ENCODE results near the gene PDGFA.

Gene PDGFA

GRCh38 chr7:494259-494687, 25.4 kb downstream of the PDGFA start:
- peak; percentile 91 for DNase-seq (ENCODE audit: low spot score)
- TF ChIP-seq CTCF (IDR thresholded peaks at IDR 0.05; ENCODE audit: borderline replicate concordance, control extremely low read depth, extremely low read depth, insufficient read depth, missing control alignments), result no peak
- in situ Hi-C loops (cut with MboI; ENCODE audit: low sequenced_read_pairs, unreplicated experiment), result no loop called here

DNA sequence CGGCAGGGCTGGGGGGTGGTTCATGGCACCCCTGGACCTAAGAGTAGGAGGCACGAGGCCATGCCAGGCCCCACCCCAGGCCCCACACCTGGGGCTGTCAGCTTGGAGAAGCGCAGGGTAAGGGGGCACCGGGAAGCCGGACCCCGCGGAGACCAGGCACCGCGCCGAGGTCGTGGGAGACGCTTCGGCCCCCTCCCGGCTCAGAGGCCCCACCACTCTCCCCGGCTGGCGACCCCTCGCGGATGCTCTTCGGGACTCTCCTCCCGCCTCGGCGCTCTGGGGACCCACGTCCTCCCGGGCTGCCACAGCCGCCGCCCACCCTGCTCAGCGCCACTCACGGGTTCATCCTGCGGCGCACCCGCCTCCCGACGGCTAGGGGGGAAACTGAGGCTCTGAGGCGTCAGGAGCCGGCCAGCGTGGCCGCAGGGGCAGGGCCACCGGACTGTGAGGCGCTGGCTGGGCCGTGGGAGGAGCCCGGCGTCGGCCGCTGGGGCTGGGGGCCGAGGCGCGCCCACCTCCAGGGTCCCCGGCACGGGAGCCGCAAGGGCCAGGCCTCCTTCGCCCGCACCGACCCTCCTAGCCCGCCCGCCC, 25.9 kb downstream of the PDGFA start:
- TF ChIP-seq CTCF (IDR thresholded peaks at IDR 0.05; ENCODE audit: borderline replicate concordance, control extremely low read depth, extremely low read depth, insufficient read depth, missing control alignments), result no peak
- no peak for DNase-seq (ENCODE audit: low spot score)
- in situ Hi-C loops (cut with MboI; ENCODE audit: low sequenced_read_pairs, unreplicated experiment), result no loop called here

DNA sequence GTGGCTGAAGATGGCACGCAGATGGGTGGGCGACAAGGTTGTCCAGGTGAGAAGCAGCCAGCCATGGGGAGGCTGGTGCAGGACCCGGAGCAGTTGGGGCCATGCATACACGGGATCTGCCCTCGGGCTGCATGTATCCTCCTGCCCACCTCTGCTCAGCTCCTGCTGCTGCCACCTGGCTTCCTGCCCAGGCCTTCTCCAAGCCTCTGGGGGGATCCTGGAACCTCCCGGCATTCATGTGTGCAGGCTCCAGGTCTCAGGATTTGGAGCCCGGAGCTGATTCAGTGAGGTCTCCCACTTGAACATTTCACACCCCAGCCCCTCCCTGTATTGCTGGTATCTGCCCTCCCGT, 27.0 kb downstream of the PDGFA start:
- in situ Hi-C loops (cut with MboI; ENCODE audit: low sequenced_read_pairs, unreplicated experiment), result no loop called here
- no peak for TF ChIP-seq CTCF (IDR thresholded peaks at IDR 0.05; ENCODE audit: borderline replicate concordance, control extremely low read depth, extremely low read depth, insufficient read depth, missing control alignments)
- no peak for DNase-seq (ENCODE audit: low spot score)

DNA sequence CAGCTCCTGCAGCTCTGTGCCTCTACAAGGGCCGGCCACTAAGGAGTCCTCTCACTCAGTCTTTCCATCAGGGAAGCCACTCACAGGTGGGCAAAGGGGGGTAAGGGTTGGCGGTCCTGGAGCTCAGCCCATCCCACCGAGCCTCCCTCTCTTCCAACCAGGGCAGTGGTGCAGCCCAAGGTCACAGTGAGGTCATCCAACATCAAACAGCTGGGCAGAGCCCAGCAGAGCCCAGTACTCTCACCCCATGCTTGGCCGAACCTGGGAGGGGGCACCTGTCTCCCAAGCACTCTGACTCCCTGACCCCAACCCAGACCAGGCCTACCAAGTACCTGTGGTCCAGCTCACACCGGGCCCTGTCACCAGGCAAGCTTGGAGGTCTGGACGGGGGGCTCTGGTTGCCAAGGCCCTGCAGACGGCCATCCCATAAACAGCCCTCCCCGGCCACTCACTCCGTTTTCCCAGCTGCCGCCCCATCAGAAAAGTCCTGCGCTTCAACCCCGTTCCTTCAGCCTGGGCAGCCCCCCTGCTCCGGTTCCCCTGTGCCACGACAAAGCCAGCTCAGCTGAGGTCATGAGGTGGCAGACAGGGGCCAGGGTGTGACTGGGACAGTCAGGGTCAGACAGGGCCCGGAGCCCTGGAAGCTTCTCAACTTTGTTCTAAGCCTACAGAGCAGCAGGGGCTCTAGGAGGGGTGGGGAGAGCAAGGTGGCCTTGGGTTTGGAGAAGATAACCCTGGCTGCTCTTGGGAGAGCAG, 27.5 kb downstream of the PDGFA start:
- in situ Hi-C loops (cut with MboI; ENCODE audit: low sequenced_read_pairs, unreplicated experiment), result no loop called here
- no peak for DNase-seq (ENCODE audit: low spot score)
- no peak for TF ChIP-seq CTCF (IDR thresholded peaks at IDR 0.05; ENCODE audit: borderline replicate concordance, control extremely low read depth, extremely low read depth, insufficient read depth, missing control alignments)

DNA sequence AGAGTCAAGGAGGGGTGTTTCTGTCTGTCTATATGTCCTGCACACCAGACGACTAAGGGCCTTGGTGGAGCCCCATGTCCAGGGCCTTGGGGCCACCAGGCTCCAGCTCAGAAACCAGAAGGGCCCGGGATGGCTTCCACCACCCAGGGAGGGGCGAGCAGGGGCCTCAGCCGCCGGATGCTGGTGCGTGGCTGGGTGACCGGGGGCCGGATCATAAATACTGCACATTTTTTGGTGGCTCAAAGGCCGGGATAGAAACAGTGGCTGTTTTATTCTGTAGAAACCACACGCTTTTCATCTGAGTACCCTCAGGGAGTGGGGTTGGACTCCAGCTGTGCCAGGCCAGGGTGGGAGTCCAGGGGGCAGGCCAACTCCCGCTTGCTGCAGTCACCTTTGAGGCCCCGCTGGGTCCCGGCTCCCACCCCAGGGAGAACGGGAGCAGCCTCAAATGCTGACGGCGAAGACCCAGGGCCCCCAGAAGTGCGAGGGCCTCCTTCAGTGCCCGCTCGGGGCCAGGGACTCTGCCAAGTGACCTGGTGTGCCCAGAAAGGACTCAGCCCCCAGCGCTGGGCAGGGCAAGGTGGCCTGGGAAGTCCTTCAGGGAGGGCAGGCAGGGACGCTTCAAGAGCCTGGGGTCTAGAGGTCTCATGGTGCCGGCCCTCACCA, 28.2 kb downstream of the PDGFA start:
- no peak for TF ChIP-seq CTCF (IDR thresholded peaks at IDR 0.05; ENCODE audit: borderline replicate concordance, control extremely low read depth, extremely low read depth, insufficient read depth, missing control alignments)
- no peak for DNase-seq (ENCODE audit: low spot score)
- in situ Hi-C loops (cut with MboI; ENCODE audit: low sequenced_read_pairs, unreplicated experiment), result no loop called here

GRCh38 chr7:490461-491291, 29.0 kb downstream of the PDGFA start:
- peak; percentile 74 for DNase-seq (ENCODE audit: low spot score)
- no peak for TF ChIP-seq CTCF (IDR thresholded peaks at IDR 0.05; ENCODE audit: borderline replicate concordance, control extremely low read depth, extremely low read depth, insufficient read depth, missing control alignments)
- in situ Hi-C loops (cut with MboI; ENCODE audit: low sequenced_read_pairs, unreplicated experiment), result no loop called here
